CD4-positive, alpha-beta T cell (primary cell): Measurements from ENCODE around the gene IQSEC1. TPM values are rescaled to one million over a fixed set of nuclear protein-coding genes. Genes with fewer than 3 reads are reported as not detected.

Experiments used
- ATAC-seq: fragments of 200-7000 bp; cut with Tn5 transposase; one replicate; pipeline ENCODE4 v1.10.0; 2022; ENCODE audit warnings: mild to moderate bottlenecking; ENCODE audit not compliant: poor library complexity
- CTCF ChIA-PET: fragments of 350-600 bp; sonication (Branson Sonifier 250); formaldehyde crosslinking; loops from one replicate; lab custom pipeline; 2021; ENCODE audit warnings: antibody characterized with exemption, inconsistent platforms; lab: Charles Lee
- POLR2A ChIA-PET: fragments of 350-600 bp; sonication (Branson Sonifier 250); formaldehyde crosslinking; loops from one replicate; lab custom pipeline; 2021; ENCODE audit warnings: antibody characterized with exemption, inconsistent platforms; lab: Charles Lee
- DNase-seq, 14 experiments: peaks; one replicate each; pipeline ENCODE4 v3.0.0-alpha.2; 2013 to 2020; ENCODE audit warnings: mixed read lengths in 2 of 14
- H3K27ac ChIP-seq, 2 donors: one replicate each; pipeline versions ENCODE4 v1.5.1 to v1.7.0; 2013; ENCODE audit warnings: low read length in 2 of 2, low read depth in 1 of 2, mild to moderate bottlenecking in 1 of 2
- H3K27me3 ChIP-seq, 2 experiments: 1 replicate in 1 of 2; 2 replicates in 1 of 2; pipeline versions ENCODE4 v1.6.1 to v1.7.0; 2013; ENCODE audit warnings: low read length in 2 of 2, control low read depth in 1 of 2, mild to moderate bottlenecking in 1 of 2, moderate library complexity in 1 of 2; ENCODE audit not compliant: insufficient read depth in 2 of 2, control insufficient read depth in 1 of 2
- H3K36me3 ChIP-seq: one replicate; pipeline ENCODE4 v1.6.1; 2013; ENCODE audit warnings: low read length, control low read depth; ENCODE audit not compliant: insufficient read depth
- H3K4me1 ChIP-seq: one replicate; pipeline ENCODE4 v1.6.1; 2013; ENCODE audit warnings: low read length, control low read depth; ENCODE audit not compliant: insufficient read depth
- H3K4me3 ChIP-seq: one replicate; pipeline ENCODE4 v1.5.1; 2013; ENCODE audit warnings: mild to moderate bottlenecking, low read length, moderate library complexity
- H3K9me3 ChIP-seq, 2 experiments: 1 replicate in 1 of 2; 2 replicates in 1 of 2; pipeline versions ENCODE4 v1.6.1 to v1.7.0; 2013; ENCODE audit warnings: low read length in 2 of 2, mild to moderate bottlenecking in 2 of 2, control low read depth in 1 of 2, moderate library complexity in 1 of 2; ENCODE audit not compliant: control insufficient read depth in 1 of 2, insufficient read depth in 1 of 2
- H3K27ac Mint-ChIP-seq: one replicate; pipeline ENCODE4 v1.8.0; 2020; ENCODE audit warnings: mixed read lengths
- H3K27me3 Mint-ChIP-seq: one replicate; pipeline ENCODE4 v1.8.0; 2021; ENCODE audit warnings: mixed read lengths
- H3K36me3 Mint-ChIP-seq: one replicate; pipeline ENCODE4 v1.8.0; 2021; ENCODE audit warnings: low read depth, mixed read lengths
- H3K4me1 Mint-ChIP-seq: one replicate; pipeline ENCODE4 v1.8.0; 2021; ENCODE audit warnings: low read depth, mixed read lengths
- H3K4me3 Mint-ChIP-seq: one replicate; pipeline ENCODE4 v1.8.0; 2020; ENCODE audit warnings: mild to moderate bottlenecking, mixed read lengths
- H3K9me3 Mint-ChIP-seq: one replicate; pipeline ENCODE4 v1.8.0; 2020; ENCODE audit warnings: mixed read lengths
- CTCF ChIP-seq: fragments of 200-600 bp; IDR thresholded peaks from one replicate; pipeline ENCODE4 v1.8.0; 2022; ENCODE audit warnings: antibody characterized with exemption, mild to moderate bottlenecking
- intact Hi-C, 2 experiments: fragments of 100-400 bp; cut with DNase I in 1 of 2; cut with micrococcal nuclease in 1 of 2; formaldehyde crosslinking; loops; one replicate each; pipeline versions ENCODE4 v1.15.1 to v1.9.0; 2023 to 2025; cut with DNase I, micrococcal nuclease
- total RNA-seq, 174 experiments: library from RNA in 2 of 174; stranded (reverse) in 2 of 174; gene quantifications; one replicate each; pipeline ENCODE4 v1.2.3 and lab custom pipeline; 2021 to 2026

IQSEC1 gene
- total RNA-seq, 2 experiments from 2014 or later = 102 to 108 TPM

- no peak for ATAC-seq
- no peaks in the 10 kb centered on the region for H3K27me3 Mint-ChIP-seq
- H3K4me1 ChIP-seq = peaks cover 57% of the 10 kb centered on the region
- H3K9me3 ChIP-seq = no peaks in the 10 kb centered on the region
- no peak for DNase-seq
- no peak overlapping the region for H3K4me3 Mint-ChIP-seq
- H3K9me3 Mint-ChIP-seq = no peaks in the 10 kb centered on the region
- H3K36me3 ChIP-seq = peaks cover 20% of the 10 kb centered on the region
- ChIA-PET CTCF (interaction anchor here (0.6 to 0.7 kb wide), 2 partner anchors 11 to 1056 kb away, joined by 3 read pairs; no protein-coding TSS in a partner anchor), POLR2A (no interaction called here)
- intact Hi-C loops = no loop called here
- H3K4me3 ChIP-seq = no peak overlapping the region
- peaks cover 50% of the 10 kb centered on the region for H3K4me1 Mint-ChIP-seq
- H3K27me3 ChIP-seq = no peaks in the 10 kb centered on the region
- TF ChIP-seq CTCF = no peak
- no peak overlapping the region for H3K27ac ChIP-seq
- H3K36me3 Mint-ChIP-seq = peaks cover 24% of the 10 kb centered on the region
- H3K27ac Mint-ChIP-seq = peak overlapping the region; percentile 73
Measured at GRCh38 chr3:12947504-12948369, 125.5 kb downstream of the IQSEC1 start.

GRCh38 chr3:12946649-12947316, 126.4 kb downstream of the IQSEC1 start:
- ATAC-seq (no peak), DNase-seq (no peak)
- no peak for TF ChIP-seq CTCF
- CTCF ChIA-PET = no interaction called here
- Histone ChIP-seq H3K27me3 (no peaks in the 10 kb centered on the region), H3K9me3 (no peaks in the 10 kb centered on the region), H3K4me1 (peaks cover 47% of the 10 kb centered on the region), H3K27ac (no peak overlapping the region), H3K36me3 (peaks cover 25% of the 10 kb centered on the region), H3K4me3 (no peak overlapping the region)
- Mint-ChIP-seq H3K27me3 (no peaks in the 10 kb centered on the region), H3K4me3 (no peak overlapping the region), H3K27ac (peak overlapping the region; percentile 43), H3K4me1 (peaks cover 48% of the 10 kb centered on the region), H3K9me3 (no peaks in the 10 kb centered on the region), H3K36me3 (peaks cover 25% of the 10 kb centered on the region)
- POLR2A ChIA-PET = no interaction called here
- intact Hi-C loops = no loop called here

GRCh38 chr3:12946251-12946648, 127.0 kb downstream of the IQSEC1 start:
- CTCF ChIA-PET = no interaction called here
- no peaks in the 10 kb centered on the region for H3K27me3 Mint-ChIP-seq

More at GRCh38 chr3:12946251-12946648, 127.0 kb downstream of the IQSEC1 start:
- ATAC-seq (no peak), DNase-seq (no peak)
- H3K36me3 Mint-ChIP-seq = peaks cover 20% of the 10 kb centered on the region
- Histone ChIP-seq H3K27ac (no peak overlapping the region), H3K9me3 (no peaks in the 10 kb centered on the region), H3K4me1 (peaks cover 42% of the 10 kb centered on the region), H3K36me3 (peaks cover 31% of the 10 kb centered on the region), H3K27me3 (no peaks in the 10 kb centered on the region), H3K4me3 (no peak overlapping the region)
- TF ChIP-seq CTCF = no peak
- POLR2A ChIA-PET = no interaction called here
- intact Hi-C loops = no loop called here
- H3K9me3 Mint-ChIP-seq = no peaks in the 10 kb centered on the region
- peak overlapping the region; percentile 43 for H3K27ac Mint-ChIP-seq
- no peak overlapping the region for H3K4me3 Mint-ChIP-seq
- peaks cover 43% of the 10 kb centered on the region for H3K4me1 Mint-ChIP-seq
